HL-60/S4 (cell line): ENCODE data around the gene FRAS1.
"Not testable (repeated sequence)": the region's sequence is repeated elsewhere in the genome, so short reads cannot be mapped to it uniquely, and the experiment has no call there.

Experiments used
- in situ Hi-C: fragments of 300-500 bp; cut with MboI; formaldehyde crosslinking; loops from 2 replicates; pipeline ENCODE4 v1.14.3; 2022; ENCODE audit warnings: low sequenced_read_pairs

Gene FRAS1

DNA sequence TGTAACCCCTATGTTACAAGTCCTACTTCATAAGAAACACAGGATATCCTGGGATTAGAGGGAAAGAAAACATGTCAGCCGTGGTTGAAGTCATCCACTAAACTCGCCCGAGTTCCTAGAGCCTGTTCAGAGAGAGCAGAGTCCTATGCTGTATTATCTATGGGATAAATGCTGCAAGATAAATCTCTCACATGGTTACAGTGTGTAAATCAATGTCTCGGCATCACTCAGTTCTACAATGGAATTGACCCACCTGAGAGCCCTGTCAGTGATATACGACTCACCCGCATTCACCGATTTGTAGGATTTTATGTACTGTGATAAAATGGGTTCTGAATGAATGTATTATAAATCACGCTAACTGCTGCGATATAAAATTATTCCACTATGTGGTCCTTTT lies 366.7 kb downstream of the FRAS1 start:
- in situ Hi-C loops = no loop called here

DNA sequence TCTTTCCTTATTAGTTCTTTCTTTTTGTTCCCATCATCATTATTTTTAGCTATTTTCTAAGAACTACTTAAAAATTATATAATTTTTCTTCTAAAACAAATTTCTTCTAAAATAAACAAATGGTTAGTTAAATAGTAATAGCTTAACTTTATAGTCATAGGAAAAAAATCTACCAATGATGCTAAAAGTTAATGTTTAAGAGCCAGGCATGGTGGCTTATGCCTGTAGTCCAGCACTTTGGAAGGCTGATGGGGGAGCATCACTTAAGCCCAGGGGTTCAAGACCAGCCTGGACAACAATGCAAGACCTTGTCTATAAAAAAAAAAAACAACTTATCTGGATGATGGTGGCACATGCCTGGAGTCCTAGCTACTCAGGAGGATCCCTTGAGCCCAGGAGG lies 367.3 kb downstream of the FRAS1 start:
- in situ Hi-C loops = no loop called here

DNA sequence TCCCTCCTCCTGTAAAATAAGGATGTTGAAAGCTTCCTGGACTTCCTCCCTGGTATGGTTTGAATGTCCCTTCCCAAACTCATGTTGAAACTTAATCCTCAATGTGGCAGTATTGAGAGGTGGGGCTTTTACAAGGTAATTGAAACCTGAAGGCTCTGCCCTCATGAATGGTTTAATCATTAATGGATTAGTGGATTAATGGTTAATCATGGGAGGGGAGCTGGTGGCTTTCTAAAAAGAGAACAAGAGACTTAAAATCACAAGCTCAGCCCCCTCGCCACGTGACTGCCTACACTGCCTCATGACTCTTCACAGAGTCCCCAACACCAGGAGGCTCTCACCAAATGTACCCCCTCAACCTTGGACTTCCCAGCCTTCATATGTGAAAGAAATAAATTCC lies 369.8 kb downstream of the FRAS1 start:
- in situ Hi-C loops = no loop called here

DNA sequence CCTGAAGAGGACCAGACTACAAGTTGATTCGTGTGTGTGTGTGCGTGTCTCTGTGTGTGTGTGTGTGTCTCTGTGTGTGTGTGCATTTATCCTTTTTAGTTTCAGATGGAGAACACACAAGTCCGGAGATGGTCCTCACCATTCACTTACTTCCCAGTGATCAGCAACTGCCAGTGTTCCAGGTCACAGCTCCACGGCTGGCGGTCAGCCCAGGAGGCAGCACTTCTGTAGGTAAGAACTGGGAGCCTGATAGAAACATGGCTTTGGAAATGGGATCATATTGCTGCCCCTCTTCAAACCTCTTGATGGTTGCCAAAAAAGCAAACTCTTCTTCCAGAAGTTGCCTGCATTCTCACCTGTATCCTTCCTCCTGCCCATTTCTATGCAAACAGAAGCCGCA lies 371.9 kb downstream of the FRAS1 start:
- in situ Hi-C loops = no loop called here

DNA sequence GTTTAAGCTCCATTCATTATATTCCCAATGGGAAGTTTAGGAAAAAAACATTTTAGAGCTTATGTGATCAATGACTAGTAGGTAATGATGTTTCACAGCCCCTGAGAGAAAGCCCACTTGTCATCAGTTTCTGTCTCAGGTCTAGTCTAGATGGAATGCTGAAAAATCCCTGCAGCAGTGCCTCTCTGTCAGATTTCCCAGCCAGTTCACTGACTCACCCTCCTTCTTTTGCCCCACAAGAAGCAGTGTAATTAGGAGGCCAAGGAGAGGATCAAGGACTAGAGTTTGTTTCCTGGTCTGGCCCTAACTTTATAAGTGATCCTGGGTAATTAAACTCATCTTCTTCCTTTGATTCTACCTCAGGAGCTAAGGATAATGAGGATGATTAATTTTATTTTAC lies 375.8 kb downstream of the FRAS1 start:
- in situ Hi-C loops = no loop called here

DNA sequence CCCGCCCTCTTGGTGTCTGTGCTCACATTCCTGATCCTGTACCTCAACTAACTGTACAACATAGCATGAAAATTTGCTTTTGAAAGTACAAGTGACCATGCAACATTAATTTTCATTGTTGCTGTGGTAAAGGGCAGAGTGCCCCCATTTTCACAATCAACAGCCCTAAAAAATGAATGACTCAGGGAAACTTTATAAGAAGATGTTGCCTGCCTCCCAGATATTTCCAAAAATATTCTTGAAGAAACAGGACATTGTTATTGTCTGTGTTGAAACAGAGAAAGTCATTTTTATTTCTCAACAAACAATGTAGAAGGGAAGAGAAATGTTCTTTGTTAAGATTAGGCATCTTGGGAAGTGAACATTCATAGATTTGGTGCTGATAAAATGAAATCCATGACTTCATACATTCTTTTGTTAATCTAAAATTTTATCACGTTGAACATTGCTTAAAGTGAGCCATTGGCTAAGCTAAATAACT lies 380.5 kb downstream of the FRAS1 start:
- in situ Hi-C loops = no loop called here

DNA sequence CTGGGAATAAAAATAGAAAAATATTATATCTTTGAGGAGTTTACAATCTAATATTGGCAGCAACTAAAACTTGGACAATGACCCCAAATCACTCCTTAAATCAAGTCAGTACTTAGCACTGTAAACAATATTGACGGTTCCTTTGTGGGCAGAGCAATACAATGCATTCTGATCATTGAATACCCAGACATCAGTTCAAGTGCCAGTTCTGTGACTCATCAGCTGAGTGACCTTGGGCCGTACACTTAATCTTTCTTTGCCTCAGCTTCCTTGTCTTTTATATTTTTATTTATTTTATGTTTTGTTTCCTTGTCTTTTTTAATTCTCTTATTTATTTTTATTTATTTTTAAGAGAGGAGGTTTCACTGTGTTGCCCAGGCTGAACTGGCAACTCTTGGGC lies 382.2 kb downstream of the FRAS1 start:
- in situ Hi-C loops = no loop called here

DNA sequence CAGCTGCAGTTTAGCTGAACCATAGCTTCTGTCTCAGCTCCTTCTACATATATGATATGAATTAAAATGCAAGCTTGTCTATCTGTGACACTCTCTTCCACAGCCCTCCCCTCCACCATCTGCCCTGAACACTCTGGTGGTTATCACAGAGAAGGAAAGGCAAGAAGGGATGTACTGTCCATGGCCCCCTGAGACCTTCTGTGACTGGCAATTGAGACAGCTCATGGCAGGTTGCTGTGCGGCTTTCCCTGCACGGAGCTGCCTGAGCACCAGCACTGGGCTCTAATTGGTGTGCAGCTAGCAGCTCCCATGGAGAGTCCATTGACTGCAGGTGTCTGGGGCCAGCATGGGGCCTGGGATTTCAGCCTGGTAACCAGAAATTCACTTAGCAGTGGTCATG lies 384.6 kb downstream of the FRAS1 start:
- in situ Hi-C loops = no loop called here

DNA sequence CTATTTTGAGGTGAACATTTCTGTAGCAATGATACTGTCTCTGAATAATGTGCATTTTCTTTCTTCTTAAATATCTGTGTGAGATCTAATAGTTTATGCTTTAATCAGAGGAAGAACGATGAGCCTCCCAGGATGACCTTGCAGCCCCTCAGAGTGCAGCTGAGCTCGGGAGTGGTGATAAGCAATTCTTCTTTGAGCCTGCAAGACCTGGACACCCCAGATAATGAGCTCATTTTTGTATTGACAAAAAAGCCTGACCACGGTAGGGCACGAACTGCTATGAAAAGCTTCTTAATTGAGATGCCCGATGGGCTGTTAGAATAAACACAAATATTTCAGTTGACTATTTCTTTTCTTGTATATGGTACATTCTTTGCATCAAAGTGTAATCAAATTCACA lies 389.5 kb downstream of the FRAS1 start:
- in situ Hi-C loops = no loop called here

DNA sequence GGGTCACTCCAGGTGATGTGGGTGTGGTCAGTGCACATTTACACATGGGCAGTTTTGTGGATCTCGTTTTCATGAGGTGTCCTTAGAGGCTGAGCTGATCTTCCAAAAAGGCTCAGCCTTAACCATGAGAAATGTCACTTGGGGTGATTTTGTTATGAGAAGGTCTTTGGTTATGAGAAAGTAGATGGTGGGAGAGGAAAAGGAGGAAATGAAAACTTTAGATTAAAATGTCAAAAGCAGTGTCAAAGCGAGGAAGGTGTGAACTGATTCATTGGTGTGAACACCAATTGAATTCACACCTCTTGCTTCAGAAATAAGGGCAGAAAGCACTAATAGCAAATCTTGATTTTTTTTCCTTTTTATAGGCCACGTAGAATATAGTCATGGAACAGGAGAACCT lies 394.3 kb downstream of the FRAS1 start:
- in situ Hi-C loops = no loop called here

DNA sequence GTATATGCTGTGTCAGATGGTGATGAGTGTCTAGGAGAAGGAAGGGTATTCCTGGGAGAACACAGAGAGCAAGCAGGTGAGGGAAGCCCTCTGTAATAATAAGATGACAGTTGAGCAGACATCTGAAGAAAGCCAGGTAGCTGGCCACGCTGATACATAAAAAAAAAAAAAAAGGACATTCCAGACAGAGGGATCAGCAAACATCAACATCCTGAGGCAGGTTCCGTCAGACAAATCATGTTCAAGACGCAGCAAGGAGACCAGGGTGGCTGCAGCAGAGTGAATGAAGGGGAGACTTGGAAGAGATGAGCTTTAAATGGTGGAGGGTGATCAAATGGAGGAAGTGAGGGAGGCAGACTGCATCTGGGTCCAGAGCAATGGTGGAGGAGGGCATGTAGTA lies 396.9 kb downstream of the FRAS1 start:
- in situ Hi-C loops = no loop called here

DNA sequence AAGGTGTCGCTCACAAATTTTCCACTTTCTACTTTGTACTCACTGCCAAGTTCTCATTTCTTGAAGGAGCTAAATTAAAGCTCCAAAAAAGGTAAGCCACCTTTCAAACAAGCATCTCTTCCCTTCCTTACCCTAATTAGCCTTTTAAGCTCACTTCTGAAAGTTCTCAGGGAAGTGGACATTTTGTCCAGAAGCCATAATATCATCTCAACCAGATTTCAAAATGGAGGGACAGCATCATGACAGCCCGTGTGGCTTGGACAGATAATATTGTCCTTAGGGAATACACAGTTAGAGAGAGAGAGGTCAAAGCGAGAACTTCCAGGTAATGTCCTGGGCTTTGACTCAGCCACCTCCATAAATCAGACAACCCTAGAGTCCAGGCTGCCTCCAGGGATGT lies 400.6 kb downstream of the FRAS1 start:
- in situ Hi-C loops = no loop called here

DNA sequence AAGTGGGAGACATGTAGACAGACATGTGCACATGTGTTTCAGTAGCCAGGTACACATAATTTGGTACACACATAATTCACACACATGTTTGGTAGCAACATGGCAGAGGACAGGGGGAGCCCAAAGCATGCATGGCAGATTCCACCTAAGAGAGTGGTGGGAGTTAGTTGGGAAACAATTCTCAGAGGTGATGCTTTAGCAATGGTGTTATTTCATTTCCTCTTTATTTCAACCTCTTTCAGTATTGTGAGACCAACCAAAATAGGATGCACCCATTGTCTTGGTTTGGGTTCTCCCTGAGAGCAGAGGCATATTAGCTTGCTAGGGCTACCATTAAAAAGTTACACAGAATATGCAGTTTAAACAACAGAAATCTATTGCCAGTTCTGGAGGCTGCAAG lies 402.2 kb downstream of the FRAS1 start:
- in situ Hi-C loops = no loop called here

DNA sequence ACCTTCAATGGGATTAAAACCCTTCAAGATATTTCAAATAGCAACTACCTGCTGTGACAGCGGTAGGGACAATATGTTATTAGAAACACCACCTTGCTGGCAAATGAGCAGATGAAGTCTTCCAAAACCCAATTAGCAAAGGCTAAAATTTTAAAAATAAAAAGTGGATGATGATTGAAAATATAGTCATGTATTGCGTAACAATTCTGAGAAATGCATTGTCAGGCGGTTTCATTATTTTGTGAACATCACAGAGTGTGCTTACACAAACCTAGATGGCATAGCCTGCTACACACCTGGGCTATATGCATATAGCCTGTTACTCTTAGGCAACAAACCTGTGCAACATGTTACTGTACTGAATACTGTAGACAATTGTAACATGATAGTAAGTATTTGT lies 403.2 kb downstream of the FRAS1 start:
- in situ Hi-C loops = no loop called here

DNA sequence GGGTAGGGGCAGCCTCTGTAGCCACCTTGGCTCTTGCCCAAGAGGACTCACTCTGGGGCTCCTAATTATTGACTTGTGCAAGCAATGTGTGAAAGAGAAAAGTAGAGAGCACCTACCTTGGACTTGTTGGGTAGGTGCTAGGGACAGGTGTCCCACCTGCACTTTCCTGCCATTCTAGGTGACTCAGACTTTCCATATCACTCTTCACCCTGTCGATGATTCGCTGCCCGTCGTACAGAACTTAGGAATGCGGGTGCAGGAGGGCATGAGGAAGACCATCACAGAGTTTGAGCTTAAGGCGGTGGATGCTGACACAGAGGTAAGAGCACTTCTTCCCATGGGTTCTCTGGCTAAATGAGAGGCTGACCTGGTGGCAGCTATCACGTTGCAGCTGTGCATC lies 407.1 kb downstream of the FRAS1 start:
- in situ Hi-C loops = no loop called here

DNA sequence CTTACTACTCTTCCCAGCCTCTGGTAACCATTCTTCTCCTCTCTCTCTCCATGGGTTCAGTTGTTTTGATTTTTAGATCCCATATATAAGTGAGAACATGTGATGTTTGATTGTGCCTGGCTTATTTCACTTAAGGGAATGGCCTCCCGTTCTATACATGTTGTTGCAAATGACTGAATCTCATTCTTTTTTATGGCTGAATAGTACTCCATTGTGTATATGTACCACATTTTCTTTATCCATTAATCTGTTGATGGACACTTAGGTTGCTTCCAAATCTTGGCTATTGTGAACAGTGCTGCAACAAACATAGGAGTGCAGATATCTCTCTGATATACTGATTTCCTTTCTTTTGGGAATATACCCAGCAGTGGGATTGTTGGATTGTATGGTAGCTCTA lies 410.1 kb downstream of the FRAS1 start:
- in situ Hi-C loops = not testable (repeated sequence)

DNA sequence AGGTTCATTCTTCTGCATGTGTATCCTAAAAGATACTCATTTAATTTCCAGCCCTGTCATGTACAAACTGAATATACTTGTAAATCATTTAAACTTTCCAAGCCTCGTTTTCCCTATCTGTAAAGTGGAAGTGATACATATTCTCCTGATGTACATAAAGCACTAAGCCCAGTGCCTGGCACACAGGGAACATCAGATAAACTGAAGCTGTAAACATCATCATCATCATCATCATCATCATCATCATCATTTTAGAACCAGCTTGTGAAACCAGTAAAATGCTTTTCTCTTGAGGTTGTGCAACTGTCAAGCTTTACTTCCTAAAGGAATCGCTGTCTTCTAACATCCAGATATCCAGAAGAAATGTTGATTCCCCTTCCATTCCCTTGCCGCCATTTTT lies 411.1 kb downstream of the FRAS1 start:
- in situ Hi-C loops = no loop called here

DNA sequence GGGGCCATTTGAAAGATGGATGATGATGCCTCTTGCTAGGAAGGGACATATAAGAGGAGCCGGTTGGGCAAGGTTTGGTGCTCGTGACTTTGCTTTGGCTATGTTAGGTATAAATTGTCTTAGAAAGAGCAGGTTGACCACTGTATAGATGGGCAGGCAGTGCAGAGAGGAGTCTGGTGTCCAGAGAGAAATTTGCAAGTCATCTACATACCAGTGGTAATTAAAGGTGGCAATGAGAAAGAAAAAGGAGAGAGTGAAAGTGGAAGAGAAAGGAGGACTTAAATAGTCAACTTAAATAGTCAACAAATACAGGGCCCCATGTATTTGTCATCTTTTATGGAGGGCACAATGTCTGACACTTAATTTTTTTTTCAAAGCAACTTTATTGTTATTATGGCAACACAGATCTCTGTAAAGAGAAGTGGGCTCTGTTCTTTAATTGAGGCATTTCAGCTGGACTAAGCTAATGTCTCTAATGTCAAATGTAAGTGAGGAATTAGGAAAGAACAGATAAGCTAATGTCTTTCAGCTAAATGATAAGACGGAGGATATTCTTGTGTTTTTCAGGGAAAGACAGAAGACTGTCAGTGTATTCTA lies 419.1 kb downstream of the FRAS1 start:
- in situ Hi-C loops = no loop called here

DNA sequence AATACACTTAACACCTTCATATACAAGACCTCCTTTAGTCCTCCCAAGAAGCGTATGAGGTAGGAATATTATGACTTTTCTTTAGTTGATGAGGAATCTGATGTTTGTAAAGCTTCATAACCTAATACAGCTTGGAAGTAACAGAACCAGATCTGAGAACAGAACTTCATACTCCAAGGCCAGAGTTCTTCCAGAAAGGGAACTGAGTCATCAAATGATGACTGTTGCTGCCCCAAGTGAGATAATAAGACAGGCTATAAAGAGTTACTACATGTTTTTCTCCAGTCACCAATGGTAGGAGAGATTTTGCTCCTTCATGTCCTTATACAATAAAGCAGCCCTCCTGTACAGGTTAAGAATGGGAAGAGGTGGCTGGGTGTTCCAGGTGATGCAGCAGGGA lies 420.2 kb downstream of the FRAS1 start:
- in situ Hi-C loops = no loop called here

DNA sequence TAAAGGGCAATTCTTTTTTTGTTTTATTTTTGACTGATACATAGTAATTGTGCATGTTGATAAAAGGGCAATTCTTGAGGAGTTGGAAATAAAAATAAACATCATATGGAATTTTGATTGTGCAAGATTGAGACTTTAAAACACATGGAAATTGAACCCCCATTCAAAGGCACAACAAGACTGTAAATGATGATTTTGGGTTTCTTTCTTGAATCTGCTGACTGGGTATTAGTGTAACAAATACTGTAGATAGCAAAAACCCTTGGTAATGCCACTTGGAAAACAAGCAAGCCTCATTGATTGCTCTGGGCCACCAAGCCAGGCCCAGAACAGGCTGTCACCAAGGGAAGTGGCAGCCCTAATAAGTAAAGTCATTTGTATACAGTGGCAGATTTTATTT lies 421.4 kb downstream of the FRAS1 start:
- in situ Hi-C loops = no loop called here

DNA sequence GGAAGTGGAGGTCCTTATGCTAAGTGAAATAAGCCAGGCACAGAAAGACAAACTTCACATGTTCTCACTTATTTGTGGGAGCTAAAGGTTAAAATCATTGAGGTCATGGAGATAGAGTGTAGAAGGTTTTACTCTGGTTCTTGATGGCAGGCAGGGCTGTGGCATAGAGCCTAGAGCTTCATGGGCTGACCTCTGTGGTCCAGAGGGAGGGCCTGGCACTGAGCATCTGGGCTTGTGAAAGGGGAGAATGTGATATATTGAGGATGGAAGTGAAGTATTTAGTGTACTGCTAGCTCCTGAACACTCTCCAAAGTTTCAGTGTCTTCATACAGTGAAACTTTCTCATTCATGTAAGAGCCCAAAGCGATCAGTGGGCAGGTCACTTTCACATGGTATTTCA lies 423.2 kb downstream of the FRAS1 start:
- in situ Hi-C loops = no loop called here

DNA sequence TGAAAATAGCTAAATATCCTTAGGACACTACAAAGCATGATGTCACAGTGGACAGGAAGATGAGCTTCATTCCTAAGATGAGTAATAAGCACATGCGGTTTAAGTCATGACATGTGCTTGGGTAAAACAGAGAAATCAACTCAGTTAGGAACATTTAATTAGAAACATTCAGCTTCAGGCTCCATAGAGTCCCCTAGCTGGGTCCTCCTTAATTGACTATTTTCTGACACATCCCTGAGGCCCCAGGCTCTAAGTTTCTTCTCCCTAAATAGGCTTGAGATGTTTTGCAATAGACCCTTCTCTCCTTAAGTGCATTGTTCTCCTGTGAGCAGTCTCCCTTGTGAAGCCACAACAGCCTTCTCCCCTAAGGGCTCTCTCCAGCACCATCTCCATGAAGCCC lies 424.1 kb downstream of the FRAS1 start:
- in situ Hi-C loops = no loop called here

DNA sequence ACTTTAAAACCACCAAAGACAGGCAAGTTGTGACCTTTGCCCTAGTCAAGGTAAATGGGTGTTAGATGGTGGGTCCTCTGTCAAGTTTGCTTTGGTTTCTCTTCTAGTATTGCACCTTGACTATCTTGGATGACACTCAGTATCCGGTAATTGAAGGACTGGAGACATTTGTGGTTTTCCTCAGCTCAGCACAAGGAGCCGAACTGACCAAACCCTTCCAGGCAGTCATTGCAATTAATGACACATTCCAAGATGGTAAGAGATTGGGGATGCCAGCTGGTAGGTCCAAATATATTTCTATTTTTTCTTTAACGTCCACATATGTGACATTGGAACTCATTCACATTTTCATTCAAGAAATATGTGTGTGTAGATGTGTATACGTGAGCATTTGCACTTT lies 425.2 kb downstream of the FRAS1 start:
- in situ Hi-C loops = no loop called here

DNA sequence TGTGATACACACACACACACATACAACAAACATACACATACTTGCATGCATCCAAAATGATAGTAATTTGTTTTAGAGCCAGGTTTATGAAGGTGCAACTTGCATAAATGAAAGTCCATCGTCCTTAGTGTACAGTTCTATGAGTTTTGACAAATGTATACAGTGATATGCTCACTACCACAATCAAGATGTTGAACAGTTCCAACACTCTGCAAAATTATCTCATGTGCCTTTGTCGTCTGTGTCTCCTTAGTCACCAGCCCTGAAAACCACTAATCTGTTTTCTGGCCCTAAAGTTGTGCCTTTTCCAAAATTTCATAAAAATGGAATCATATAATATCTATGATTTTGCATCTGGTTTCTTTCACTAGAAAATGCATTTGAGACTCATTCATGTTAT lies 426.7 kb downstream of the FRAS1 start:
- in situ Hi-C loops = no loop called here
